Measurements from ENCODE around the gene ZIC4.

The ZIC4 gene

DNA sequence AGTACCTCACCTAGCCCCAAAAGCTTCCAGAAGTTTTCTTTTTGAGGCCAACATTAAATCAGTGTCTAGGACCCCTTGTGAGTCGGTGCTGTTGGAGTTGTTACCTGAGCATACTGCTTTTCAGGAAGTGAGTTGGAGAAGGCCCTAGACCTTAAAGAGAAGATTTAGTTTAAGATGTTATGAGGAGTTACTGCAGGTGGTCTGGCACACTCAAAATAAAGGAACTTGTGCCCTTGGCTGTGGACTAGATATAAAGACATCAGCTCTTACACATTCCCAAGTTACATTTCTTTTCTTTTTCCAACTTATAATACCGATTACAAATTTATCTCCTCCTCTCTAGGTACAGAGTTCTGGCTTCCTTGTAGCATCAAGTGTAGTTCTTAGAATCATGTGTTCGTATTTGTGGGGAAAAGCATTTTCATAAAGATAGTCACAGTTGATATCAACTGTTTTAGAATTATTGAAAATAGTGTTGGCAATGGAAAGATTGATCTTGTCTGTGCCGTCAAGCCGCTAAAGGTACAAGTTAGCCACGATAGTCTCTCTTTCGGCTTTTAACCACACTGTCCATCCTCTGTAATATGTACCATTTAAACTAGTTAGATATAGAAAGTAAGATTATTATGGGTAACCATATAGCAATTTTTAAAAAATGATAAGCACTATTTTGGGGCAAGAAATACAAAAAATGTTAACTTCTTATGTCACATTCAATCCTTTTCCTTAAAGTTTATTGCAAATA, 11.4 kb upstream of the ZIC4 start:
- no peak for DNase-seq

DNA sequence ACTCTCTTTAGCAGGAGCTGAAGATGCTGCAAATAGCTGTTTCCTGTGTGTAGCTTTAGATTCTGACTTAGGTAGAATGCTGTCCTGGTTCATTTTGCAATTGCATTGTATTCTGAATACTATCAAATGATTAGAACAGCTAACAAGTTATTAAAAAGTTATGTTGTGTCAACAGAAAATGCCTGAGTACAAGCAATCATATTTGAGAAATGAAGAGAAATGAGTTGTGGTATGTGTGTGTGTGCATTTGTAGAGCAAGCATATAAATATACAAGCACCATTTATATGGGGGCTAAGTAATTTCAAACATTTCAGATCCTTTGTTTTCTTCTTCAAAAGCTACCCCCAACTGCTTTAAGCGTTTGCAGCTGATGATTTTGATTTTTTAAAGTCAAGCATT, 10.6 kb upstream of the ZIC4 start:
- no peak for DNase-seq

DNA sequence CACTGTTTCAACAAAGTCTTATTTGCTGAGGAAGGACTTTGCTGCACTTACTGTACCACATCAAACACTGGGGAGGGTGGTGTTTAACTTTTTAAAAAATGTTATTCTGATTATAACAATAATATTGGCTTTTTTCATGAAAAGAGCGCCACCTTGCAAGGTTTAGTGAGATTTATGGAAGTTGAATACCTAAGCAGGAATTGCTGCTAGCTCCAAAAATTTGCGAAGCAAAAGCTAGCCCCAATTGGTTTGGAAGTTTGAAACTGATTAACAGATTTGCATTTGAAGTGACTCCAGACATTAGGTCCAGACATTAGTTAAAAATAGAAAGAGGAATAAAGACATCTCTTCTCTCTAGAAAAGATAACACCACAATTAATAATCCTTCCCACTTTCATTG, 9.5 kb upstream of the ZIC4 start:
- no peak for DNase-seq

- no peak for DNase-seq
Observed at GRCh38 chr3:147415286-147415685, 8.9 kb upstream of the ZIC4 start.

DNA sequence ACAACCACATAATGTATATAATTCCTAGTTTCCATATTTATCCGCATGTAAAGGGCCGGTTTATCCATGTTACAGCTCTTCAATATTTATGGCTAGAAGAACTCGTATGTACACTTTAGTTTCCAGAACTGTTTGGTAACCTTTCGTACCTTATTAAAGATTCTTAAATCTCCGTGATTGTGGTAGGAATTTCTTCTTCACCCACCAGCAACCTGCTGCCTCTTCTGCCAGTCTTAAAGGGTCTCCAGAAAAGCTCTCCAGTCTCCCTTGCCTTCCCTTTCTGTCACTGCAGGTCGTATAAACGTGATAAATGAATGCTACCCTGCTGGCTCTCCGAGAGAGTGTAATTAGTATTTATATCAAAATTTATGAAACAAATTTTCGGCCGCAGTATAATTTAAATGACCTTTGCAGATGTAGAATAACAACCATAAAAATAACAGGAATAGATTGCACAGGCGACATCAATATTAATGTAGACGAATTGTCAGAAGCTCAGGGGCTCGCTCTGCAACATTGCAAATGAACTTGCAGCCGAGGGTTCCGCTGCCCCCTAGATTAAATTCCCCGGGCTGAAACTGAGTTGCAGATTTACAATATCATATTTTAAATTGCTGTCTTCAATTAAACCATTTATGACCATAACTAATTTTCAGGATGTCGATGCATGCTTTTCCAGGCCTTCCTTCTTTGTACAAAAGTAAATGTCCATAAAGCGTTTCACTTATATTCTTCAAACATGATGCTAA, 8.2 kb upstream of the ZIC4 start:
- DNase-seq: no peak

DNA sequence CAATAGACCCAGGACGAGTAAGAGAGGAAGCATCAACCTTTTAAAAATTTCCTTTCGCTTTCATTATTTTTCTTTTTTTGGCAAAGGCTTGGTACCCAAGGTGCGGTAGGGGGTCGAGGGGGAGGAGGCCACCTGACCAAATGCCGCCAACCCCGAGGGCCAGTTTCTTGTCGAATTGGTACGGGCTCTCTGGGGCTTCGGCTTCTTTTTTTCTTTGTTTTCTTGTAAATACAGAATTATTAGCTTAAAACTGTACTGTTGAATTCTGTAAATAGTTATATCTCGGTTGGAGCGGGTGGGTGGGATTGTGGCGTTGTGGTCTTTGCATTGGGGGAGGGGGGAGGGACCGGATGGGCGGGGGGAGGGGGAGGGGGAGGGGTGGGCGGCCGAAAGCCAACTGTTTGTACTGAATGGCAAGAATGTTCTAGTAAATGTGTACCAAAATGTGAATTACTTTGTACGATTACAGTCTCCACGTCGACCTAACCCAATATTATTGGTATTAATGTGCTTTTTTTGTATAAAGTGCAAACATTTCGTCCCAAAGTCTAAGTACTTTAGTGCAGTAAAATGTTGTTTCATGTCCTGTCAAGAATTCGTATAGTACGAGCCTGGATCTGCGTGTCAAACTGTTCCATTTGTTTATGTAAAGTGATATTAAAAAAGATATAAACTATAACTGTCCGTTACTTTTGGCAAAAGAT, 7.5 kb upstream of the ZIC4 start:
- DNase-seq: no peak

DNA sequence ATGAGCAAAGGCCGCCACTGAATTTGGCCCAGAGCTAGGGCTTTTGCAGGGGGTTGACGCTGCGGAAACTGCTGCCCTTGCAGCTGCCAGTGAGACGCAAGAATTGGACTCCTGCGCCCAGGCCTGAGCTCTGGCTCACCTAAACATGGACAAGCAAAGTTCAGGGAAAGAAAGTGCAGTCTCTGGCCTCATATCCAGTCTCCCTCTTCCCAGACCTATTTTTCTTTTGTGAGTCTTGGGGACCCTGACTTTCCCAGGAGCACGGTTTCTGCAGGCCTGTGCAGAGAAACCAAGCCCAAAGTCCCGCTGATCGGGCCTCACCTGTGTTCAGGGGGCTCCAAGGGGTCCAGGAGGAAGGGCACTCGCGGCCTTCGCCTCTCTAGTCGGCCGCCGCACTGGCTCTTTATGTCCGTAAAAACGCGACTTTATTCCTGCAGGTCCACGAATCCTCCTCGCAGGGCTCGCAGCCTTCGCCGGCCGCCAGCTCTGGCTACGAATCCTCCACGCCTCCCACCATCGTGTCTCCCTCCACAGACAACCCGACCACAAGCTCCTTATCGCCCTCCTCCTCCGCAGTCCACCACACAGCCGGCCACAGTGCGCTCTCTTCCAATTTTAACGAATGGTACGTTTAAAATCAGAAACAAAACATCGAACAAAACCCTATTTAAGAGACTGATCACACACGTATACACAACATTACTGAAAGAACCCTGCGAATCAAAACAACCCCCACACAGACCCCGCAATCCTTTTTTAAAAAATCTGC, 6.8 kb upstream of the ZIC4 start:
- DNase-seq: no peak

DNA sequence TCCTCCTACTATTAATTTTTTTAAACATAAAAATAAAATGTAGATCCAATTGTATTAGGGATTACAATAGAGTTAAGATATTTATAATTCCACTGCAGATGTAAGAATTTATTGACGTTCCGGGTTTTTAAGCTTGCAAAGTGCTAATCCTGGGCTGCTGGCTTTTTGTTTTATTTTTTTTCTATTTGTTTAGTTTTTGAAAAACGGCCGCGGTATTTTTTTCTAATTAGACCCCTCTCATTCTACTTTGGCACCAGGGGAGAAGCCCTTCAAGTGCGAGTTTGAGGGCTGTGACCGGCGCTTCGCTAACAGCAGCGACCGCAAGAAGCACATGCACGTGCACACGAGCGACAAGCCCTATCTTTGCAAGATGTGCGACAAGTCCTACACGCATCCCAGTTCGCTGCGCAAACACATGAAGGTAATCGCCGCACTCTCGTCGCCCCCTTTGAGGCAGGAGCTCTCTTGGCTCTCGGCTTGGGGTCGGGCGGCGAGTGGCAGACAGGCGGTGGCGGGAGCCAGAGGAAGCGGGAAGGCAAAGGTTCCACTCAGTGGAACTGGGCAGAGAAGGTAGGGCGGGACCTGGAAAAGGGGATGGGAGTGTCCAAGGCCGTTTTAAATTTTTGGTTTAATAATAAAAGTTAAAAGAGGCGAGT, 6.0 kb upstream of the ZIC4 start:
- no peak for DNase-seq

GRCh38 chr3:147411815-147412241, 5.5 kb upstream of the ZIC4 start:
- no peak for DNase-seq

DNA sequence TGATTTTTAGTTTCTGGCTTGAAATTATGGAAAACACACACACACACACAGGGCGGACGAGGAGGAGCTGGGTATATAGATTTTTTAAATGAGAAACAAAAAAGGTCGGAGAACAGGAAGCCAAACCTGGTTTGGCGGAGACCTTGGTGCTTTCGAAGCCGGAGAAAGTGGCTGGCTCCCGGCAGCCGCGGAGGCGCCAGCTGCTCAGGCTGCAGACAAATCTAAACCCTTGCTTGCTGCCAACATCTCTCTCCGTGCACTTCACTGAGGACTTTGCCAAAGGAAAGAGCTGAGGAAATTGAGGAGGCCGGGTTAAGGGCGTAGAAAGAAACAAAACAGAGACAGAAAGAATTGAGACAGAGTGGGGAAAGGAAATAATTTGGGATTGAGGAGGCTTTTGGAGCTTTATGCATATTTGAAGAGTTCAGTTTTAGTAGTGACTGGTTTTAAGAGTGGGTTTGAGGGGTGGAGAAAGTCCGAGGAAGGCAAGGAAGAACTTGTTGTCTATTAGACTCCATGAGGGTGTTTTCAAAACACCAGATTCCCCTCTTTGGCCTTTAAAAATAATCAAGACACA, 5.0 kb upstream of the ZIC4 start:
- DNase-seq: no peak

DNA sequence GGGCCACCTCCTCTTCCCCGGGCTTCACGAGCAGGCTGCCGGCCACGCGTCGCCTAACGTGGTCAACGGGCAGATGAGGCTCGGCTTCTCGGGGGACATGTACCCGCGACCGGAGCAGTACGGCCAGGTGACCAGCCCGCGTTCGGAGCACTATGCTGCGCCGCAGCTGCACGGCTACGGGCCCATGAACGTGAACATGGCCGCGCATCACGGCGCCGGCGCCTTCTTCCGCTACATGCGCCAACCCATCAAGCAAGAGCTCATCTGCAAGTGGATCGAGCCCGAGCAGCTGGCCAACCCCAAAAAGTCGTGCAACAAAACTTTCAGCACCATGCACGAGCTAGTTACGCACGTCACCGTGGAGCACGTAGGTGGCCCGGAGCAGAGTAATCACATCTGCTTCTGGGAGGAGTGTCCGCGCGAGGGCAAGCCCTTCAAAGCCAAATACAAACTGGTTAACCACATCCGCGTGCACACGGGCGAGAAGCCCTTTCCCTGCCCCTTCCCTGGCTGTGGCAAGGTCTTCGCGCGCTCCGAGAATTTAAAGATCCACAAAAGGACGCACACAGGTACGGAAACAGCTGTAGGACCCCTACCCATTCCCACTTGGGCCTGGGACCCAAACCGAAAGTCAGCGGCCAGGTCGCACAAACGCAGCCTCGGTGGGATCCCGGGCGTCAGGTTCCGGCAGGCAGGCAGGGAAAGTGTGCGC, 4.3 kb upstream of the ZIC4 start:
- DNase-seq: no peak

DNA sequence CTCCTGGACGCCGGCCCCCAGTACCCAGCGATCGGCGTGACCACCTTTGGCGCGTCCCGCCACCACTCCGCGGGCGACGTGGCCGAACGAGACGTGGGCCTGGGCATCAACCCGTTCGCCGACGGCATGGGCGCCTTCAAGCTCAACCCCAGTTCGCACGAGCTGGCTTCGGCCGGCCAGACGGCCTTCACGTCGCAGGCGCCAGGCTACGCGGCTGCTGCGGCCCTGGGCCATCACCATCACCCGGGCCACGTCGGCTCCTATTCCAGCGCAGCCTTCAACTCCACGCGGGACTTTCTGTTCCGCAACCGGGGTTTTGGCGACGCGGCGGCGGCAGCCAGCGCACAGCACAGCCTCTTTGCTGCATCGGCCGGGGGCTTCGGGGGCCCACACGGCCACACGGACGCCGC, 3.8 kb upstream of the ZIC4 start:
- no peak for DNase-seq

GRCh38 chr3:147409143-147410115, 3.1 kb upstream of the ZIC4 start, which contains the start of gene ZIC1:
ZIC1 (plus strand) TSS chr3:147409365; CDS start chr3:147410113, 748 bp downstream.
- DNase-seq: no peak

DNA sequence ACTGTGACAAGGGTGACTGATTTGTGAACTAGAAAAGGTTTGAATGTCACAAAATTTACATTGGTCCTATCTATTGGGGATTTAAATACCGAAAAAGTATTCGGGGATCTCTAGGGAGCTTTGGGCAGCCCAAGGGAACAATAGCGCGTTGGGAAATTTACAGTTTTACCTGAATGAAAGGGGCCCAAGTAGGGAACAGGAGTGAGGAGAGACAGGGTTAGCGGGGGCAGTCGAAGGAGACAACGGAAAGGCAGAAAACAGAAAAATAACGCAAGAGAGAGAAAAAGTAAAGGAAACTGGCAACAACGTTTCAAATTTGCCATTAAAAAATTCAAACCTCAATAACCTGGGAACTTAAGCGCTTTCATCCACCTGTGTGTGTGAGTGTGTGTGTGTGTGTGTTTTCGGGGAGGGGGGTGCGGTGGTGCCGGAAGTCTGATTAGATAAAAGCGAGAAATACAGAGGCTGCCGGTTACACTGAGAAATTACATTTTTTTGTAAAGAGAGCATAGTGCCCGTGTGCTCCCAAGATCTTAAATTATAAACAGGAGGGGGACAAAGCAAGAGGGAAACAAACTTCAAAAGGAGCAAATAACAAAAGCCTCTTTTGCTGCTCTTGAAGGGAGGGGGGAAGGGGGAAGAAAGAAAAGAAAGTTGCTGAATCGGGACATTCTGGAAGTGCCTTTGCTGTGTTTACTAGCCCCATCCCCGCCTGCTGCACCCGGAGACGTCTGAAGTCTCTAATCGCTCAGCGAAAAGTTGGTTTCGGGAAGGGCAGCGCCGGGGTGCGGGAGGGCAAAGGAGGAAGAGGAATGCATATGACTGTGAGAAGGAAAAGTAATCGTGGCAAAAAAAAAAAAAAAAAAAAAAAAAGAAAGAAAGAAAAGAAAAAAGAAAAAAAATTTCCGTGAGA, 2.1 kb upstream of the ZIC4 start:
- DNase-seq: no peak

GRCh38 chr3:147407498-147408187, 1.3 kb upstream of the ZIC4 start:
- DNase-seq: no peak

GRCh38 chr3:147407114-147407497, 763 bp upstream of the ZIC4 start:
- DNase-seq: no peak

DNA sequence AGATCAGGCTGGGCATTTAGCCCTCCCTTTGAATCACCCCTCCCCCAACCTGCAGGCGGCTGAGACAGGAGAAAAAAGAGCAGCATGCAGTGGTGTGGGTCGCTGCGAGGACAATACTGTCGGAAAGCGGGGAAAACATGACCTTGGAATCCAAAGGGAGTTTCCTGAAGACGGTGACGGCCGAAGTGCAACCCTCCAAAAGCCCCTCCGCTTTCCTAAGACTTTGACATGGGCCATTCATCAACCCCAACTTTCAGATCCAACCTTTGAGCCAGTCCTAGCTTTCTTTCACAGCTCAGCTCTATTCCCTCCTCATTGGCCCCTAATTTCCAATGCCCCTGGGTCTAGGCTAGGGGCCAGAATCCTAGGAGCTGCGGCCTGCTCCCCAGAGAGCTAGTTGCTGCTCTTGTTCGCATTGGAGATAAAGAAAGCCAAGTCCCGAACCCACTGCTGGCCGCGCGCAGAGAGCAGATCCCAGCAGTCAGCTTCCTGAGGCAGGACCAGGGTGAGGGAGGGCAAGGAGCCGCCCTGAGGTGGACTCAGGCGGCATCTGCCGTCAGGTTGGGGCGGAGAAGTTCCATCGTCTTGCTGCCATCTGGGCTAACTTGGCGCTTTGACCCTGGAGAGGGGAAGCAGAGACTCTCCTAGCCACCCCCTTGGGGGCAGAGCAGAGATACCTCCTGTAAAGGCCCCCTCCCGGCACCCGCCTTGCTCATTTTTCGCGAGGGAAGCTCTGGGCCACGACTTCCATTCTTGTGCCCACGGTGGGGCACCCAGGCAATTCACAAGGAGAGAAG, 914 bp downstream of the ZIC4 start:
- DNase-seq: no peak
